ENCODE results near the gene RAB12.

DNA sequence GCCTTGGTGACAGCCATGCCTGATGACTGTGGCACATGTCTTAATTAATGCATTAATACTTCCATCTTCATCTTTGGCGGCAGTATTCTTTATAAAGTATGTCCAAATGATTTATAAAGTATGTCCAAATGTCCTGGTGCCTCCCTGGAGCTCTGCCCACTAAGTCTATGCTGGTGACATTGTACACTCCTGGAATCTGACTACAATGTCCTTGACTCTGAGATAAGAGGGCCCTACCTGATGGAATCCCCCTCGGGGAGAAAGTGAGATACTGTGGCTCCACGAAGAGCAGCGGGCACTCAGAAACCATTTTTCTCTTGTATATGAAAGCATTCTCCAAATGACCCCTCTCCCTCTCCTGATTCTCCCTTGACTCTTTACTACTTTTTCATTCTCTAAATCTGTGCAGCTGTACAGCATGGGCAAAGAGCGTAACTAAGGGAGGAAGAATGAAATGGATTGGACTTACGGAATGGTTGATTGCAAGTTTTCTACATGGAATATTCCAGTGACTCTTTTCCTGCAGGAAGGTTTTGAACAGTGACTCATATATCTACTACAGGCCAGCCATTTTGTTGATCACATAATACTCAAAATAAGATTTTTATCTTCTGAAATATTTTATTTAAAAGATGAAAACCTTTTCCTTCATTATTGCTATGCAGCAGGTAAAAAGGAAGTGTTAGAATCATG lies 17.3 kb downstream of the RAB12 start:
- no peak for TF ChIP-seq EZH2phosphoT487 (conservative IDR thresholded peaks at IDR 0.05; ENCODE audit: low read length)
- TF ChIP-seq, protein P1, sequence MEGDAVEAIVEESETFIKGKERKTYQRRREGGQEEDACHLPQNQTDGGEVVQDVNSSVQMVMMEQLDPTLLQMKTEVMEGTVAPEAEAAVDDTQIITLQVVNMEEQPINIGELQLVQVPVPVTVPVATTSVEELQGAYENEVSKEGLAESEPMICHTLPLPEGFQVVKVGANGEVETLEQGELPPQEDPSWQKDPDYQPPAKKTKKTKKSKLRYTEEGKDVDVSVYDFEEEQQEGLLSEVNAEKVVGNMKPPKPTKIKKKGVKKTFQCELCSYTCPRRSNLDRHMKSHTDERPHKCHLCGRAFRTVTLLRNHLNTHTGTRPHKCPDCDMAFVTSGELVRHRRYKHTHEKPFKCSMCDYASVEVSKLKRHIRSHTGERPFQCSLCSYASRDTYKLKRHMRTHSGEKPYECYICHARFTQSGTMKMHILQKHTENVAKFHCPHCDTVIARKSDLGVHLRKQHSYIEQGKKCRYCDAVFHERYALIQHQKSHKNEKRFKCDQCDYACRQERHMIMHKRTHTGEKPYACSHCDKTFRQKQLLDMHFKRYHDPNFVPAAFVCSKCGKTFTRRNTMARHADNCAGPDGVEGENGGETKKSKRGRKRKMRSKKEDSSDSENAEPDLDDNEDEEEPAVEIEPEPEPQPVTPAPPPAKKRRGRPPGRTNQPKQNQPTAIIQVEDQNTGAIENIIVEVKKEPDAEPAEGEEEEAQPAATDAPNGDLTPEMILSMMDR (IDR thresholded peaks at IDR 0.05; ENCODE audit: insufficient read depth, low read length, poor library complexity, severe bottlenecking) = no peak
